ENCODE data around the gene PRTFDC1.
"Not testable (repeated sequence)": the region's sequence is repeated elsewhere in the genome, so short reads cannot be mapped to it uniquely, and the experiment has no call there.

PRTFDC1 gene

GRCh38 chr10:24981161-24981710 is 28.8 kb upstream of the PRTFDC1 start:
- in situ Hi-C loops (cut with MboI; ENCODE audit: low sequenced_read_pairs, unreplicated experiment), result no loop called here
- TF ChIP-seq CTCF (IDR thresholded peaks at IDR 0.05; ENCODE audit: borderline replicate concordance, control extremely low read depth, extremely low read depth, insufficient read depth, missing control alignments), result no peak

GRCh38 chr10:24979685-24980084 is 27.3 kb upstream of the PRTFDC1 start:
- no peak for DNase-seq (ENCODE audit: low spot score)
- in situ Hi-C loops (cut with MboI; ENCODE audit: low sequenced_read_pairs, unreplicated experiment), result no loop called here

More at GRCh38 chr10:24981161-24981710, 28.8 kb upstream of the PRTFDC1 start:
- DNase-seq (ENCODE audit: low spot score), result no peak

GRCh38 chr10:24974976-24975375 is 22.6 kb upstream of the PRTFDC1 start:
- TF ChIP-seq CTCF (IDR thresholded peaks at IDR 0.05; ENCODE audit: borderline replicate concordance, control extremely low read depth, extremely low read depth, insufficient read depth, missing control alignments), result no peak
- in situ Hi-C loops (cut with MboI; ENCODE audit: low sequenced_read_pairs, unreplicated experiment), result no loop called here
- no peak for DNase-seq (ENCODE audit: low spot score)

More at GRCh38 chr10:24979685-24980084, 27.3 kb upstream of the PRTFDC1 start:
- no peak for TF ChIP-seq CTCF (IDR thresholded peaks at IDR 0.05; ENCODE audit: borderline replicate concordance, control extremely low read depth, extremely low read depth, insufficient read depth, missing control alignments)

- in situ Hi-C loops (cut with MboI; ENCODE audit: low sequenced_read_pairs, unreplicated experiment), result no loop called here
- no peak for TF ChIP-seq CTCF (IDR thresholded peaks at IDR 0.05; ENCODE audit: borderline replicate concordance, control extremely low read depth, extremely low read depth, insufficient read depth, missing control alignments)
- DNase-seq (ENCODE audit: low spot score), result no peak
Observed at GRCh38 chr10:24973163-24973562, 20.8 kb upstream of the PRTFDC1 start.

GRCh38 chr10:24971374-24971773 is 19.0 kb upstream of the PRTFDC1 start:
- no peak for DNase-seq (ENCODE audit: low spot score)

GRCh38 chr10:24969841-24970281 is 17.5 kb upstream of the PRTFDC1 start:
- TF ChIP-seq CTCF (IDR thresholded peaks at IDR 0.05; ENCODE audit: borderline replicate concordance, control extremely low read depth, extremely low read depth, insufficient read depth, missing control alignments), result no peak
- DNase-seq (ENCODE audit: low spot score), result no peak
- in situ Hi-C loops (cut with MboI; ENCODE audit: low sequenced_read_pairs, unreplicated experiment), result no loop called here

More at GRCh38 chr10:24971374-24971773, 19.0 kb upstream of the PRTFDC1 start:
- in situ Hi-C loops (cut with MboI; ENCODE audit: low sequenced_read_pairs, unreplicated experiment), result no loop called here
- TF ChIP-seq CTCF (IDR thresholded peaks at IDR 0.05; ENCODE audit: borderline replicate concordance, control extremely low read depth, extremely low read depth, insufficient read depth, missing control alignments), result no peak

- in situ Hi-C loops (cut with MboI; ENCODE audit: low sequenced_read_pairs, unreplicated experiment); DNase-seq (ENCODE audit: low spot score): not testable (repeated sequence)
Observed at GRCh38 chr10:24968951-24969350, 16.5 kb upstream of the PRTFDC1 start.
